ENCODE measurements around the gene TADA2B.

DNA sequence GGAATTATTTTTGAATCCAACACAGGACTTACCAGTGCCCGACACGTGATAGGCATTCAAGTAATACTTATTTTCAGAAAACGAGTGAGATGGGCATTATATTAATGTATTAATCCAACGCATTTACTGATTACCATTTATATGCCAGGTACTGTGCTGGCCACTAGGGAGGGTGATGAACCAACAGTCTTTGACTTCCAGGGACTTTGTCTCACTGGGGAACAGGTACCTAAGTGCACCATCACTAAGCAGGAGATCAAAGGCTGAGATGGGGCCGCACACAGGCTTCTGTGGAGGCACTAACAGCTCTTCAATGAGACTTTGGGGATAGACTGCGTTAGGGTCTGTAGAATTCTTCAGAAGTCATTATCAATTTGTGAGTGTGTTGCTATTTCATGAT is 5.7 kb upstream of the TADA2B start:
- TF ChIP-seq EZH2 (IDR thresholded peaks at IDR 0.05; ENCODE audit: insufficient read depth, poor library complexity, severe bottlenecking) = no peak
- TF ChIP-seq EZH2phosphoT487 (IDR thresholded peaks at IDR 0.05; ENCODE audit: insufficient read depth, low read depth) = no peak
